ENCODE results near the gene ATP5F1C. TPM values are rescaled to one million over a fixed set of nuclear protein-coding genes. Genes with fewer than 3 reads are reported as not detected.
A peak's percentile ranks its signal among the peaks of the same experiment; 100 is the strongest.

ATP5F1C gene
- total and polyA plus RNA-seq, 4 experiments from 2014 or later = 124 to 508 (median 216) TPM

GRCh38 chr10:7756360-7756992, 31.5 kb upstream of the ATP5F1C start:
- H3K27ac Mint-ChIP-seq = peak overlapping the region in 2 of 7 donors; percentile 19 to 23

GRCh38 chr10:7763929-7764328, 24.0 kb upstream of the ATP5F1C start:
- H3K4me3 ChIP-seq (ENCODE audit: low read length in 2 of 2) = no peak overlapping the region
- Mint-ChIP-seq H3K9me3 (no peaks in the 10 kb centered on the region), H3K4me3 (no peak overlapping the region), H3K27me3 (no peaks in the 10 kb centered on the region), H3K27ac (no peak overlapping the region), H3K4me1 (peaks cover 0 to 2% (median 0%) of the 10 kb centered on the region in 4 donors), H3K36me3 (peaks cover 60 to 68% of the 10 kb centered on the region in 2 donors)
- no peaks in the 10 kb centered on the region for H3K27me3 ChIP-seq (ENCODE audit: insufficient read depth, low read length)
- ChIA-PET CTCF (ENCODE audit: partially characterized antibody) (no interaction called here), POLR2A (ENCODE audit: partially characterized antibody) (no interaction called here)
- no peaks in the 10 kb centered on the region for H3K9me3 ChIP-seq (ENCODE audit: control insufficient read depth in 1 of 2, low read length in 2 of 2)
- no peak for DNase-seq
- intact Hi-C loops (cut with micrococcal nuclease) = no loop called here
- no peaks in the 10 kb centered on the region for H3K4me1 ChIP-seq (ENCODE audit: insufficient read depth, low read length)
- H3K27ac ChIP-seq (ENCODE audit: low read depth, low read length) = no peak overlapping the region
- peaks cover 24% of the 10 kb centered on the region for H3K36me3 ChIP-seq (ENCODE audit: insufficient read depth, low read length)

More at GRCh38 chr10:7756360-7756992, 31.5 kb upstream of the ATP5F1C start:
- no peaks in the 10 kb centered on the region for H3K4me1 ChIP-seq (ENCODE audit: insufficient read depth, low read length)
- ChIA-PET POLR2A (ENCODE audit: partially characterized antibody) (no interaction called here), CTCF (ENCODE audit: partially characterized antibody) (interaction anchor here (0.8 to 2.4 kb wide), 4 partner anchors 63 to 1547 kb away, joined by 3 to 9 read pairs (median 4); no protein-coding TSS in a partner anchor)
- H3K4me3 ChIP-seq (ENCODE audit: low read length in 2 of 2) = no peak overlapping the region
- H3K9me3 ChIP-seq (ENCODE audit: control insufficient read depth in 1 of 2, low read length in 2 of 2) = no peaks in the 10 kb centered on the region
- Mint-ChIP-seq H3K4me3 (no peak overlapping the region), H3K36me3 (peaks cover 61 to 78% of the 10 kb centered on the region in 2 donors), H3K27me3 (no peaks in the 10 kb centered on the region), H3K9me3 (no peaks in the 10 kb centered on the region), H3K4me1 (no peaks in the 10 kb centered on the region)
- H3K27me3 ChIP-seq (ENCODE audit: insufficient read depth, low read length) = no peaks in the 10 kb centered on the region
- intact Hi-C loops (cut with micrococcal nuclease) = loop anchor here (5.0 to 10.0 kb wide), 2 partner anchors 1451 to 1548 kb away; no protein-coding TSS in a partner anchor
- peak in 3 of 5 donors; percentile 4 to 8 (median 5) for DNase-seq
- H3K27ac ChIP-seq (ENCODE audit: low read depth, low read length) = no peak overlapping the region
- peaks cover 39% of the 10 kb centered on the region for H3K36me3 ChIP-seq (ENCODE audit: insufficient read depth, low read length)

DNA sequence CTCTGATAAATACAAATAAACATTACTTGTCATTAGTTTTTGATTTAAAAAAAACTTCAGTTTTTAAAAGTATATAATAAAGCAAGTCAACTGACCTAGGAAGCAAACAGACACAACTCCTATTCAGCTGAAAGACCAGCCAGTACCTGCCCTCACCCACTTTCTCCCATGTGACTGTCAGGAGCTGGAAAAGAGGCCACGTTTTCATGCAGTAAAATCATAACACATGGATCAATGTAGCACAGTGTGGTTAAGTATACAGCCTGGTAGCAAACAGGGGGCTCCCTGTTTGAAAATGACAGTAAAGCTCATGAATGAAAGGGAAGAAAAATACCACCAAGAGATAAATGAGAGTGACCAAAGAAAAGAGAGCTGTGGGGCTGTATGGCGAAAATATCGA, 21.7 kb upstream of the ATP5F1C start:
- Mint-ChIP-seq H3K27ac (no peak overlapping the region), H3K4me3 (no peak overlapping the region), H3K36me3 (peaks cover 55 to 72% of the 10 kb centered on the region in 2 donors), H3K4me1 (peaks cover 0 to 2% (median 0%) of the 10 kb centered on the region in 4 donors), H3K9me3 (no peaks in the 10 kb centered on the region), H3K27me3 (no peaks in the 10 kb centered on the region)
- no peak overlapping the region for H3K4me3 ChIP-seq (ENCODE audit: low read length in 2 of 2)
- no peak overlapping the region for H3K27ac ChIP-seq (ENCODE audit: low read depth, low read length)
- H3K36me3 ChIP-seq (ENCODE audit: insufficient read depth, low read length) = peaks cover 24% of the 10 kb centered on the region
- CTCF ChIA-PET (ENCODE audit: partially characterized antibody) = no interaction called here
- H3K4me1 ChIP-seq (ENCODE audit: insufficient read depth, low read length) = no peaks in the 10 kb centered on the region
- intact Hi-C loops (cut with micrococcal nuclease) = no loop called here
- POLR2A ChIA-PET (ENCODE audit: partially characterized antibody) = no interaction called here
- H3K27me3 ChIP-seq (ENCODE audit: insufficient read depth, low read length) = no peaks in the 10 kb centered on the region
- H3K9me3 ChIP-seq (ENCODE audit: control insufficient read depth in 1 of 2, low read length in 2 of 2) = no peaks in the 10 kb centered on the region
- DNase-seq = no peak

DNA sequence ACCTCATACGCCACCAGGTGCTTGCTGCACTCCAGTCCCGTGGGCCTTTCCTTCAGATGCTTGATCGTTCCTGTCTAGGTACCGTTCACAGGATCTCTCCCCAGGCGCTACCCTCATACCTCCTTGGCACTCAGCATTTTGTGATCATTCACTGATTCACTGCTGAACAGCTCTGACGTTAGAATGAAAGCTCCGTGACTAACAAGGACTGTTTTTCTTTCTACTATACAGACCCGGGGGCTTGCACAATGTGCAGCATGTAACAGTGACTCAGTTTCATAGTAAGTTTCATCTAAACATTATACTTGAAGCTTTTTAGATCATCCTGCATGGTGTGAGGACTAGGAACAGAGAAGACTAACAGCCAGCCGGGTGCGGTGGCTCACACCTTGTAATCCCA, 20.8 kb upstream of the ATP5F1C start:
- intact Hi-C loops (cut with micrococcal nuclease) = no loop called here

GRCh38 chr10:7768417-7768816, 19.6 kb upstream of the ATP5F1C start:
- H3K27me3 Mint-ChIP-seq = no peaks in the 10 kb centered on the region
- Histone ChIP-seq H3K27ac (ENCODE audit: low read depth, low read length) (no peak overlapping the region), H3K9me3 (ENCODE audit: control insufficient read depth in 1 of 2, low read length in 2 of 2) (no peaks in the 10 kb centered on the region), H3K36me3 (ENCODE audit: insufficient read depth, low read length) (peaks cover 27% of the 10 kb centered on the region), H3K27me3 (ENCODE audit: insufficient read depth, low read length) (no peaks in the 10 kb centered on the region), H3K4me3 (ENCODE audit: low read length in 2 of 2) (no peak overlapping the region), H3K4me1 (ENCODE audit: insufficient read depth, low read length) (no peaks in the 10 kb centered on the region)
- no peak for DNase-seq
- intact Hi-C loops (cut with micrococcal nuclease) = no loop called here
- no peak overlapping the region for H3K4me3 Mint-ChIP-seq
- POLR2A ChIA-PET (ENCODE audit: partially characterized antibody) = no interaction called here
- CTCF ChIA-PET (ENCODE audit: partially characterized antibody) = interaction anchor here (0.8 kb wide), 1 partner anchor 1440 kb away, joined by 3 read pairs; no protein-coding TSS in a partner anchor
- peaks cover 48 to 74% of the 10 kb centered on the region in 2 donors for H3K36me3 Mint-ChIP-seq
- H3K9me3 Mint-ChIP-seq = no peaks in the 10 kb centered on the region
- no peak overlapping the region for H3K27ac Mint-ChIP-seq
- peaks cover 0 to 2% (median under 1%) of the 10 kb centered on the region in 4 donors for H3K4me1 Mint-ChIP-seq

More for the DNA sequence above, 20.8 kb upstream of the ATP5F1C start:
- Histone ChIP-seq H3K4me3 (ENCODE audit: low read length in 2 of 2) (no peak overlapping the region), H3K27ac (ENCODE audit: low read depth, low read length) (no peak overlapping the region), H3K36me3 (ENCODE audit: insufficient read depth, low read length) (peaks cover 18% of the 10 kb centered on the region), H3K27me3 (ENCODE audit: insufficient read depth, low read length) (no peaks in the 10 kb centered on the region), H3K9me3 (ENCODE audit: control insufficient read depth in 1 of 2, low read length in 2 of 2) (no peaks in the 10 kb centered on the region), H3K4me1 (ENCODE audit: insufficient read depth, low read length) (no peaks in the 10 kb centered on the region)
- no peak for DNase-seq
- Mint-ChIP-seq H3K27ac (no peak overlapping the region), H3K4me1 (peaks cover 0 to 2% (median 0%) of the 10 kb centered on the region in 4 donors), H3K4me3 (no peak overlapping the region), H3K9me3 (no peaks in the 10 kb centered on the region), H3K36me3 (peaks cover 54 to 71% of the 10 kb centered on the region in 2 donors), H3K27me3 (no peaks in the 10 kb centered on the region)
- ChIA-PET POLR2A (ENCODE audit: partially characterized antibody) (no interaction called here), CTCF (ENCODE audit: partially characterized antibody) (no interaction called here)

- H3K4me3 ChIP-seq (ENCODE audit: low read length in 2 of 2) = no peak overlapping the region
- no peaks in the 10 kb centered on the region for H3K27me3 ChIP-seq (ENCODE audit: insufficient read depth, low read length)
- H3K4me1 ChIP-seq (ENCODE audit: insufficient read depth, low read length) = no peaks in the 10 kb centered on the region
- Mint-ChIP-seq H3K4me3 (no peak overlapping the region), H3K27me3 (no peaks in the 10 kb centered on the region), H3K9me3 (no peaks in the 10 kb centered on the region), H3K36me3 (peaks cover 44 to 75% of the 10 kb centered on the region in 2 donors), H3K4me1 (peaks cover 0 to 1% (median under 1%) of the 10 kb centered on the region in 4 donors), H3K27ac (no peak overlapping the region)
- H3K9me3 ChIP-seq (ENCODE audit: control insufficient read depth in 1 of 2, low read length in 2 of 2) = no peaks in the 10 kb centered on the region
- intact Hi-C loops (cut with micrococcal nuclease) = no loop called here
- H3K36me3 ChIP-seq (ENCODE audit: insufficient read depth, low read length) = peaks cover 47% of the 10 kb centered on the region
- CTCF ChIA-PET (ENCODE audit: partially characterized antibody) = no interaction called here
- DNase-seq = no peak
- POLR2A ChIA-PET (ENCODE audit: partially characterized antibody) = no interaction called here
- H3K27ac ChIP-seq (ENCODE audit: low read depth, low read length) = no peak overlapping the region
Observed at GRCh38 chr10:7773845-7774801, 13.9 kb upstream of the ATP5F1C start.

- no peak overlapping the region for H3K4me3 Mint-ChIP-seq
- ChIA-PET POLR2A (ENCODE audit: partially characterized antibody) (interaction anchor here (0.6 kb wide), 1 partner anchor 19 kb away, joined by 3 read pairs; no protein-coding TSS in a partner anchor), CTCF (ENCODE audit: partially characterized antibody) (interaction anchor here (0.7 kb wide), 1 partner anchor 170 kb away, joined by 3 read pairs; no protein-coding TSS in a partner anchor)
- no peak for DNase-seq
- no peaks in the 10 kb centered on the region for H3K4me1 ChIP-seq (ENCODE audit: insufficient read depth, low read length)
- peaks cover 43 to 74% of the 10 kb centered on the region in 2 donors for H3K36me3 Mint-ChIP-seq
- H3K36me3 ChIP-seq (ENCODE audit: insufficient read depth, low read length) = peaks cover 54% of the 10 kb centered on the region
- peaks cover 0 to 6% (median 5%) of the 10 kb centered on the region in 4 donors for H3K4me1 Mint-ChIP-seq
- H3K9me3 Mint-ChIP-seq = no peaks in the 10 kb centered on the region
- H3K9me3 ChIP-seq (ENCODE audit: control insufficient read depth in 1 of 2, low read length in 2 of 2) = no peaks in the 10 kb centered on the region
- no peaks in the 10 kb centered on the region for H3K27me3 ChIP-seq (ENCODE audit: insufficient read depth, low read length)
- no peaks in the 10 kb centered on the region for H3K27me3 Mint-ChIP-seq
- no peak overlapping the region for H3K27ac ChIP-seq (ENCODE audit: low read depth, low read length)
- intact Hi-C loops (cut with micrococcal nuclease) = no loop called here
- no peak overlapping the region for H3K4me3 ChIP-seq (ENCODE audit: low read length in 2 of 2)
- no peak overlapping the region for H3K27ac Mint-ChIP-seq
Observed at GRCh38 chr10:7776777-7777176, 11.2 kb upstream of the ATP5F1C start.
